Measurements from ENCODE around the gene CLIC1. TPM values are rescaled to one million over a fixed set of nuclear protein-coding genes. Genes with fewer than 3 reads are reported as not detected.

Gene CLIC1
- total and polyA plus RNA-seq, 12 donors = 109 to 426 (median 217) TPM

GRCh38 chr6:31758281-31758680 is 22.0 kb upstream of the CLIC1 start:
- WGBS, 4 donors = 94 to 100% (median 96%) methylated on average over 2 of the region's 2 CpGs
- intact Hi-C loops (cut with DNase I) = no loop called here
- no peak for DNase-seq

DNA sequence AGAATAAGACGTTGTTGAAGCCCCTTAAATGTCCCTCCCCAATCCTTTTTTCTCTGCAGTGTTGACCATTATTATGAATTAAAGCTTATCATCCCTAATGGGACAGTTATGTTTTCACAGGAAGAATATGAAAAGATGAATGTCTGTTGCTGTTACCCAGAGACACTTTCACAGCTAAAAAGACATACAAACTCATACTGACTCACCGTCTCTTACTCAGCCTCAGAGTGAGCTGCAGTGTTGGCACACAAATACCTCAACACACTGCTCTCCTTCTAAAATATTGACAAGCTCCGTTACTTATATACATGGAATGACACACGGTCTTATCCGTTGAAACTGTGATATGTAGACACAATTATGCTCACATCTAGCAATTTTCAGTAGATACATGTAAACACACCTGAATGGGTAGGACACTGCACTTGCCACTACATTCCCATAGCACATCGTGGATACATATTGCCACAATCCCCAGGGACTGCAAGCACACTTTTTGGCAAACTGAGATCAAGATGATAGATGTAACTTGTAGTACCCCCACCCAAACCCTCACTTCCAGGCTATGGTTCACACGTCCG is 16.5 kb upstream of the CLIC1 start:
- no peak for TF ChIP-seq POLR2A (IDR thresholded peaks at IDR 0.05)
- no peak for TF ChIP-seq CTCF (IDR thresholded peaks at IDR 0.05)
- H3K4me1 ChIP-seq (replicated peaks in 1 of 2) = no peaks in the 10 kb centered on the region
- intact Hi-C loops (cut with DNase I) = no loop called here
- WGBS, 4 donors = 57 to 63% (median 59%) methylated on average over 8 of the region's 8 CpGs
- no peak overlapping the region for H3K4me3 ChIP-seq
- H3K27ac ChIP-seq = no peak overlapping the region
- no peaks in the 10 kb centered on the region for H3K36me3 ChIP-seq (replicated peaks in 1 of 2)
- H3K9me3 ChIP-seq (replicated peaks in 1 of 3) = no peaks in the 10 kb centered on the region
- no peaks in the 10 kb centered on the region for H3K27me3 ChIP-seq
- no peak for DNase-seq

More at GRCh38 chr6:31758281-31758680, 22.0 kb upstream of the CLIC1 start:
- no peak overlapping the region for H3K27ac ChIP-seq
- H3K27me3 ChIP-seq = no peaks in the 10 kb centered on the region
- no peaks in the 10 kb centered on the region for H3K9me3 ChIP-seq (replicated peaks in 1 of 3)
- H3K4me1 ChIP-seq (replicated peaks in 1 of 2) = no peaks in the 10 kb centered on the region
- no peaks in the 10 kb centered on the region for H3K36me3 ChIP-seq (replicated peaks in 1 of 2)
- TF ChIP-seq CTCF (IDR thresholded peaks at IDR 0.05) (no peak), POLR2A (IDR thresholded peaks at IDR 0.05) (no peak)
- no peak overlapping the region for H3K4me3 ChIP-seq

GRCh38 chr6:31750411-31751022 is 14.2 kb upstream of the CLIC1 start:
- Histone ChIP-seq H3K9me3 (replicated peaks in 1 of 3) (no peaks in the 10 kb centered on the region), H3K27ac (no peak overlapping the region), H3K4me1 (replicated peaks in 1 of 2) (no peaks in the 10 kb centered on the region), H3K27me3 (no peaks in the 10 kb centered on the region), H3K36me3 (replicated peaks in 1 of 2) (no peaks in the 10 kb centered on the region), H3K4me3 (no peak overlapping the region)
- intact Hi-C loops (cut with DNase I) = no loop called here
- DNase-seq = no peak
- WGBS, 4 donors = 90 to 94% (median 92%) methylated on average over 7 of the region's 7 CpGs
- no peak for TF ChIP-seq CTCF (IDR thresholded peaks at IDR 0.05)
- no peak for TF ChIP-seq POLR2A (IDR thresholded peaks at IDR 0.05)

- H3K27ac ChIP-seq = no peak overlapping the region
- no peaks in the 10 kb centered on the region for H3K36me3 ChIP-seq (replicated peaks in 1 of 2)
- TF ChIP-seq POLR2A (IDR thresholded peaks at IDR 0.05) = no peak
- no peak for TF ChIP-seq CTCF (IDR thresholded peaks at IDR 0.05)
- DNase-seq = no peak
- no peak overlapping the region for H3K4me3 ChIP-seq
- H3K4me1 ChIP-seq (replicated peaks in 1 of 2) = no peaks in the 10 kb centered on the region
- intact Hi-C loops (cut with DNase I) = no loop called here
- WGBS, 4 donors = 93 to 95% (median 94%) methylated on average over 8 of the region's 8 CpGs
- no peaks in the 10 kb centered on the region for H3K9me3 ChIP-seq (replicated peaks in 1 of 3)
- H3K27me3 ChIP-seq = no peaks in the 10 kb centered on the region
Measured at GRCh38 chr6:31749301-31750036, 13.1 kb upstream of the CLIC1 start.
